SK-N-SH treated with all-trans-retinoic acid at 6 μM for 48 hours (cell line): Measurements from ENCODE around the gene CGRRF1.

Experiments
- TCF4 ChIP-seq: fragments of 250-450 bp; sonication (Bioruptor Pico); IDR thresholded peaks from 2 replicates; pipeline ENCODE4 v1.8.0; 2021; ENCODE audit warnings: mild to moderate bottlenecking, moderate library complexity, borderline replicate concordance
- ZFP30 ChIP-seq: fragments of 450-650 bp; formaldehyde crosslinking; IDR thresholded peaks from 2 replicates; pipeline ENCODE4 v1.5.0; 2022; ENCODE audit warnings: mild to moderate bottlenecking, moderate library complexity
- ZNF565 ChIP-seq: fragments of 450-650 bp; formaldehyde crosslinking; conservative IDR thresholded peaks from 2 replicates; pipeline ENCODE4 v1.5.0; 2020; ENCODE audit warnings: low read depth, mild to moderate bottlenecking, moderate library complexity

- TF ChIP-seq ZFP30 (CRISPR knock-in tag) (no peak), ZNF565 (CRISPR knock-in tag) (no peak), TCF4 (CRISPR knock-in tag) (no peak)
Observed at GRCh38 chr14:54475911-54476310, 33.8 kb upstream of the CGRRF1 start.
